H9 (cell line): ENCODE results near the gene ZNF106. TPM values are rescaled to one million over a fixed set of nuclear protein-coding genes. Genes with fewer than 3 reads are reported as not detected.

ENCODE experiments used
- DNase-seq: peaks from one replicate; pipeline ENCODE4 v3.0.0-alpha.2; 2017
- H2AFZ ChIP-seq: one replicate; pipeline ENCODE4 v1.6.1; 2013; ENCODE audit warnings: mild to moderate bottlenecking, low read length, control low read depth, moderate library complexity
- H2AK5ac ChIP-seq: 2 replicates; pipeline ENCODE4 v1.6.1; 2013; ENCODE audit warnings: low read length, control low read depth, mixed read lengths; ENCODE audit not compliant: insufficient read length
- H2BK120ac ChIP-seq: one replicate; pipeline ENCODE4 v1.6.1; 2013; ENCODE audit warnings: low read depth, mild to moderate bottlenecking, low read length, control low read depth, inconsistent platforms; ENCODE audit not compliant: poor library complexity, severe bottlenecking
- H2BK12ac ChIP-seq: 2 replicates; pipeline ENCODE4 v1.6.1; 2013; ENCODE audit warnings: low read length, control low read depth, mixed read lengths, low read depth; ENCODE audit not compliant: insufficient read length
- H2BK15ac ChIP-seq: 2 replicates; pipeline ENCODE4 v1.6.1; 2013; ENCODE audit warnings: low read depth, low read length, control low read depth
- H2BK20ac ChIP-seq: one replicate; pipeline ENCODE4 v1.6.1; 2013; ENCODE audit warnings: low read depth, mild to moderate bottlenecking, low read length, control low read depth, inconsistent platforms; ENCODE audit not compliant: poor library complexity, severe bottlenecking
- H2BK5ac ChIP-seq: 2 replicates; pipeline ENCODE4 v1.6.1; 2013; ENCODE audit warnings: low read length, control low read depth, mixed read lengths; ENCODE audit not compliant: insufficient read length
- H3K14ac ChIP-seq: 2 replicates; pipeline ENCODE4 v1.6.1; 2013; ENCODE audit warnings: low read length, control low read depth; ENCODE audit not compliant: insufficient read depth
- H3K18ac ChIP-seq: 2 replicates; pipeline ENCODE4 v1.6.1; 2013; ENCODE audit warnings: low read depth, mild to moderate bottlenecking, mixed read lengths, low read length, control low read depth; ENCODE audit not compliant: insufficient read length
- H3K23ac ChIP-seq: 2 replicates; pipeline ENCODE4 v1.6.1; 2013; ENCODE audit warnings: low read length, control low read depth, mixed read lengths, low read depth; ENCODE audit not compliant: insufficient read length
- H3K23me2 ChIP-seq: 2 replicates; pipeline ENCODE4 v1.6.1; 2013; ENCODE audit warnings: low read depth, mild to moderate bottlenecking, mixed read lengths, low read length, control low read depth; ENCODE audit not compliant: insufficient read length, poor library complexity, severe bottlenecking
- H3K27ac ChIP-seq: 2 replicates; pipeline ENCODE4 v1.5.1; 2013; ENCODE audit warnings: low read length, control low read depth, mixed read lengths, low read depth; ENCODE audit not compliant: insufficient read length
- H3K27me3 ChIP-seq: 2 replicates; pipeline ENCODE4 v1.6.1; 2013; ENCODE audit warnings: low read length, control low read depth, inconsistent platforms; ENCODE audit not compliant: insufficient read depth
- H3K4ac ChIP-seq: 2 replicates; pipeline ENCODE4 v1.6.1; 2013; ENCODE audit warnings: low read depth, mild to moderate bottlenecking, control low read depth, inconsistent platforms, low read length, moderate library complexity
- H3K4me1 ChIP-seq: 2 replicates; pipeline ENCODE4 v1.6.1; 2013; ENCODE audit warnings: low read length, control low read depth, inconsistent platforms; ENCODE audit not compliant: insufficient read depth
- H3K4me2 ChIP-seq: 2 replicates; pipeline ENCODE4 v1.6.1; 2013; ENCODE audit warnings: low read length, control low read depth, mixed read lengths; ENCODE audit not compliant: insufficient read length, insufficient read depth
- H3K56ac ChIP-seq: 2 replicates; pipeline ENCODE4 v1.6.1; 2013; ENCODE audit warnings: low read depth, mild to moderate bottlenecking, mixed read lengths, low read length, control low read depth; ENCODE audit not compliant: insufficient read length
- H3K79me1 ChIP-seq: 2 replicates; pipeline ENCODE4 v1.6.1; 2013; ENCODE audit warnings: low read depth, mild to moderate bottlenecking, moderate library complexity, low read length, control low read depth, inconsistent platforms; ENCODE audit not compliant: insufficient read depth, poor library complexity, severe bottlenecking
- H3K79me2 ChIP-seq: 2 replicates; pipeline ENCODE4 v1.6.1; 2013; ENCODE audit warnings: low read length, control low read depth, inconsistent platforms; ENCODE audit not compliant: insufficient read depth
- H3K9ac ChIP-seq: 2 replicates; pipeline ENCODE4 v1.6.1; 2013; ENCODE audit warnings: low read length, control low read depth, mixed read lengths; ENCODE audit not compliant: insufficient read length; ENCODE audit errors: extremely low read depth
- H3K9me3 ChIP-seq: one replicate; pipeline ENCODE4 v1.6.1; 2013; ENCODE audit warnings: low read depth, low read length, inconsistent platforms; ENCODE audit not compliant: control insufficient read depth
- H3T11ph ChIP-seq: one replicate; pipeline ENCODE4 v1.6.1; 2013; ENCODE audit warnings: mild to moderate bottlenecking, low read length, control low read depth, inconsistent platforms
- H4K20me1 ChIP-seq: one replicate; pipeline ENCODE4 v1.6.1; 2013; ENCODE audit not compliant: control insufficient read depth, insufficient read length, insufficient read depth
- H4K5ac ChIP-seq: 2 replicates; pipeline ENCODE4 v1.6.1; 2013; ENCODE audit warnings: low read depth, mild to moderate bottlenecking, mixed read lengths, low read length, control low read depth; ENCODE audit not compliant: insufficient read length
- H4K8ac ChIP-seq: replicated peaks from 2 replicates; pipeline ENCODE4 v1.6.1; 2013; ENCODE audit warnings: low read length, control low read depth, mixed read lengths, low read depth; ENCODE audit not compliant: insufficient read length
- H4K91ac ChIP-seq: 2 replicates; pipeline ENCODE4 v1.6.1; 2013; ENCODE audit warnings: low read depth, mild to moderate bottlenecking, moderate library complexity, mixed read lengths, low read length, control low read depth; ENCODE audit not compliant: insufficient read length
- H3K27ac Mint-ChIP-seq, 3 experiments: 2 replicates in 2 of 3; 3 replicates in 1 of 3; pipeline ENCODE4 v1.8.0; 2020 to 2021; ENCODE audit warnings: mixed read lengths in 3 of 3, mild to moderate bottlenecking in 1 of 3, moderate library complexity in 1 of 3
- H3K27me3 Mint-ChIP-seq: 2 replicates; pipeline ENCODE4 v1.8.0; 2021; ENCODE audit warnings: low read depth, mild to moderate bottlenecking, moderate library complexity, mixed read lengths
- H3K36me3 Mint-ChIP-seq, 3 experiments: 2 replicates in 2 of 3; 3 replicates in 1 of 3; pipeline ENCODE4 v1.8.0; 2020 to 2021; ENCODE audit warnings: low read depth in 3 of 3, mixed read lengths in 3 of 3; ENCODE audit not compliant: insufficient read depth in 1 of 3
- H3K4me1 Mint-ChIP-seq, 2 experiments: 2 replicates each; pipeline ENCODE4 v1.8.0; 2020; ENCODE audit warnings: mixed read lengths in 2 of 2
- H3K4me3 Mint-ChIP-seq, 2 experiments: 2 replicates in 1 of 2; 3 replicates in 1 of 2; pipeline ENCODE4 v1.8.0; 2020 to 2021; ENCODE audit warnings: mild to moderate bottlenecking in 2 of 2, mixed read lengths in 2 of 2, moderate library complexity in 1 of 2
- H3K9me3 Mint-ChIP-seq, 2 experiments: 2 replicates in 1 of 2; 3 replicates in 1 of 2; pipeline ENCODE4 v1.8.0; 2020; ENCODE audit warnings: mild to moderate bottlenecking in 2 of 2, mixed read lengths in 2 of 2, moderate library complexity in 1 of 2
- WGBS: extraction: QIAGEN DNeasy Blood & Tissue Kit; methylation state at CpG from one replicate; pipeline ENCODE4 v1.1.7; 2013; ENCODE audit warnings: missing lambda C conversion rate, low lambda C conversion rate, mixed read lengths; ENCODE audit not compliant: insufficient read length; ENCODE audit errors: extremely low coverage; 5-methylcytosine and 5-hydroxymethylcytosine counted together
- total RNA-seq: library from RNA; stranded (reverse); gene quantifications from 2 replicates; pipeline ENCODE4 v1.2.1, GENCODE V29; 2021
- TF ChIP-seq, protein P1 (sequence below): fragments of 200-600 bp; sonication (generic); conservative IDR thresholded peaks from 3 replicates; pipeline ENCODE4 v1.8.0; 2021; ENCODE audit warnings: antibody characterized with exemption, mild to moderate bottlenecking

ZNF106 gene
- total RNA-seq, 1 experiment from 2014 or later, result 55.0 TPM

DNA sequence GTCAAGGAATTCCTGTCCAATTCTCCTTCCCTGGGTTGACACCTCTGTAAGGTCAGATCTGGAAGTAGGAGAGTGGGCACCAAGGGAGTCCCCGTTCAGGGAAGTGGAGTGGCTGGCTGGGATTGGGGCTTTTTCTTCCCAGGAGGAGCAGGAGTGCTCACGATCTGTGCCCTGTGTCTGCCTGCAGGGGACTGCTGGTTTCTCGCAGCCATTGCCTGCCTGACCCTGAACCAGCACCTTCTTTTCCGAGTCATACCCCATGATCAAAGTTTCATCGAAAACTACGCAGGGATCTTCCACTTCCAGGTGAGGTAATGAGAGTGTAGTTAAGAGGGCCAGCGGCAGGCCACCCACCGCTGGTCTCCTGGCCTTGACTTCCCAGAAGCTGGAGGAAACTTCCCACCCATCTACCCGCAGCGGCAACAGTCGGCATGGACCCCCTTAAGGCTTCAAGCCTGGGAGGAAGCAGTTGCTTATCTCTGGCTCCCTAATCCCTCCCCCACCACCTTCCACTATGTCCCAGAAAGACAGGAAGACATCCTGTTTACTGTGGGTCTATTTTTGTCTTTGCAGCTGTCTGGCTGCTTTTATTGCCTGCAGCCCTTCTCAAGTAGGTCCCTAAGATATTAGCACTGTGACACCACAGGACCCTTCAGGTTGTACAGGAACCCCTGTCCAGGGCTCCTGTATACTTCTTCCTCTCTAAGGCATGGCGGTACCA is 104.8 kb downstream of the ZNF106 start:
- Histone ChIP-seq H3K27ac (no peak overlapping the region), H3T11ph (no peak overlapping the region), H4K20me1 (no peaks in the 10 kb centered on the region), H3K23me2 (no peaks in the 10 kb centered on the region), H3K4me1 (0 out of 2 replicates have a peak, but pooled peaks cover 10% of the 10 kb centered on the region), H2BK5ac (no peak overlapping the region), H2BK120ac (no peak overlapping the region), H3K14ac (no peak overlapping the region), H3K4me2 (no peak overlapping the region), H3K18ac (no peak overlapping the region), H3K79me2 (no peaks in the 10 kb centered on the region), H3K4ac (no peak overlapping the region), H2AK5ac (no peak overlapping the region), H4K8ac (no peak overlapping the region), H4K91ac (no peak overlapping the region), H3K9ac (no peak overlapping the region), H2BK12ac (no peak overlapping the region), H3K27me3 (no peaks in the 10 kb centered on the region), H2BK15ac (no peak overlapping the region), H3K23ac (no peak overlapping the region), H3K56ac (no peak overlapping the region), H3K9me3 (no peaks in the 10 kb centered on the region), H4K5ac (no peak overlapping the region), H2BK20ac (no peak overlapping the region), H2AFZ (no peak overlapping the region), H3K79me1 (no peaks in the 10 kb centered on the region)
- Mint-ChIP-seq H3K36me3 (no peaks in the 10 kb centered on the region; a peak in 1 of 7 replicates), H3K4me1 (peaks cover 22 to 25% of the 10 kb centered on the region in 2 experiments), H3K27ac (no peak overlapping the region; a peak in 2 of 7 replicates), H3K27me3 (peaks cover 2% of the 10 kb centered on the region; the same call in 1 of the 2 replicates), H3K4me3 (no peak overlapping the region), H3K9me3 (no peaks in the 10 kb centered on the region; a peak in 1 of 5 replicates)
- TF ChIP-seq, protein P1, sequence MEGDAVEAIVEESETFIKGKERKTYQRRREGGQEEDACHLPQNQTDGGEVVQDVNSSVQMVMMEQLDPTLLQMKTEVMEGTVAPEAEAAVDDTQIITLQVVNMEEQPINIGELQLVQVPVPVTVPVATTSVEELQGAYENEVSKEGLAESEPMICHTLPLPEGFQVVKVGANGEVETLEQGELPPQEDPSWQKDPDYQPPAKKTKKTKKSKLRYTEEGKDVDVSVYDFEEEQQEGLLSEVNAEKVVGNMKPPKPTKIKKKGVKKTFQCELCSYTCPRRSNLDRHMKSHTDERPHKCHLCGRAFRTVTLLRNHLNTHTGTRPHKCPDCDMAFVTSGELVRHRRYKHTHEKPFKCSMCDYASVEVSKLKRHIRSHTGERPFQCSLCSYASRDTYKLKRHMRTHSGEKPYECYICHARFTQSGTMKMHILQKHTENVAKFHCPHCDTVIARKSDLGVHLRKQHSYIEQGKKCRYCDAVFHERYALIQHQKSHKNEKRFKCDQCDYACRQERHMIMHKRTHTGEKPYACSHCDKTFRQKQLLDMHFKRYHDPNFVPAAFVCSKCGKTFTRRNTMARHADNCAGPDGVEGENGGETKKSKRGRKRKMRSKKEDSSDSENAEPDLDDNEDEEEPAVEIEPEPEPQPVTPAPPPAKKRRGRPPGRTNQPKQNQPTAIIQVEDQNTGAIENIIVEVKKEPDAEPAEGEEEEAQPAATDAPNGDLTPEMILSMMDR, result no peak
- DNase-seq, result peak; percentile 34
- WGBS, result no CpG with 5 or more reads among the region's 12 CpGs
